Keratinocyte (primary cell): ENCODE measurements around the gene MMP3. TPM values are rescaled to one million over a fixed set of nuclear protein-coding genes. Genes with fewer than 3 reads are reported as not detected.

Experiments
- DNase-seq: peaks from one replicate; pipeline ENCODE4 v3.0.0-alpha.2; 2011; ENCODE audit warnings: low read depth, missing footprints, low spot score
- FAIRE-seq: peaks from 2 replicates; lab custom pipeline; 2011; peaks lifted over from hg19 to GRCh38; lab: Jason Lieb, UNC
- H2AFZ ChIP-seq: 2 replicates; pipeline ENCODE4 v1.6.0; 2012; ENCODE audit warnings: low read length, control low read depth, inconsistent platforms; ENCODE audit not compliant: control insufficient read depth
- H3K27ac ChIP-seq: 2 replicates; pipeline ENCODE4 v1.5.1; 2011; ENCODE audit warnings: low read length; ENCODE audit not compliant: control insufficient read depth, insufficient read depth
- H3K27me3 ChIP-seq: 3 replicates; pipeline ENCODE4 v1.6.0; 2011; ENCODE audit warnings: low read length; ENCODE audit not compliant: control insufficient read depth, insufficient read depth; ENCODE audit errors: extremely low read depth
- H3K36me3 ChIP-seq, 2 experiments: 2 replicates in 1 of 2; 3 replicates in 1 of 2; pipeline ENCODE4 v1.5.1; 2011; ENCODE audit warnings: low read length in 2 of 2, mild to moderate bottlenecking in 1 of 2; ENCODE audit not compliant: control insufficient read depth in 2 of 2, insufficient read depth in 2 of 2; ENCODE audit errors: extremely low read depth in 1 of 2
- H3K4me1 ChIP-seq: 3 replicates; pipeline ENCODE4 v1.5.1; 2011; ENCODE audit warnings: low read length; ENCODE audit not compliant: control insufficient read depth, insufficient read depth; ENCODE audit errors: extremely low read depth
- H3K4me2 ChIP-seq: 3 replicates; pipeline ENCODE4 v1.6.0; 2011; ENCODE audit warnings: low read depth, low read length; ENCODE audit not compliant: control insufficient read depth, insufficient read depth; ENCODE audit errors: extremely low read depth
- H3K4me3 ChIP-seq, 3 experiments: fragments of 200-600 bp in 1 of 3; sonication (generic) in 1 of 3; 2 replicates in 2 of 3; 3 replicates in 1 of 3; pipeline ENCODE4 v1.5.1; 2011 to 2016; ENCODE audit warnings: low read length in 3 of 3, mild to moderate bottlenecking in 3 of 3, control low read depth in 2 of 3, inconsistent platforms in 1 of 3, low read depth in 1 of 3, mixed read lengths in 1 of 3, mixed run types in 1 of 3, moderate library complexity in 1 of 3; ENCODE audit not compliant: control insufficient read depth in 2 of 3, insufficient read depth in 2 of 3; ENCODE audit errors: extremely low read depth in 1 of 3
- H3K79me2 ChIP-seq: 2 replicates; pipeline ENCODE4 v1.6.0; 2012; ENCODE audit warnings: low read length; ENCODE audit not compliant: control insufficient read depth, insufficient read depth
- H3K9ac ChIP-seq: 3 replicates; pipeline ENCODE4 v1.6.0; 2011; ENCODE audit warnings: low read length; ENCODE audit not compliant: control insufficient read depth, insufficient read depth; ENCODE audit errors: extremely low read depth
- H3K9me1 ChIP-seq: 3 replicates; pipeline ENCODE4 v1.6.0; 2011; ENCODE audit warnings: low read length; ENCODE audit not compliant: control insufficient read depth, insufficient read depth; ENCODE audit errors: extremely low read depth
- H3K9me3 ChIP-seq: 2 replicates; pipeline ENCODE4 v1.5.1; 2012; ENCODE audit warnings: low read depth, low read length; ENCODE audit not compliant: control insufficient read depth
- H4K20me1 ChIP-seq: 3 replicates; pipeline ENCODE4 v1.6.0; 2011; ENCODE audit warnings: low read length; ENCODE audit not compliant: control insufficient read depth, insufficient read depth; ENCODE audit errors: extremely low read depth
- CTCF ChIP-seq, 3 experiments: IDR thresholded peaks in 1 of 3; conservative IDR thresholded peaks in 1 of 3; optimal IDR thresholded peaks in 1 of 3; 2 replicates in 2 of 3; 3 replicates in 1 of 3; pipeline versions ENCODE3 to v1.5.1; 2011; ENCODE audit warnings: low read length in 3 of 3, mild to moderate bottlenecking in 3 of 3, moderate library complexity in 2 of 3, control low read depth in 1 of 3, inconsistent platforms in 1 of 3; ENCODE audit not compliant: insufficient read depth in 2 of 3; ENCODE audit errors: extremely low read depth in 1 of 3
- EZH2 ChIP-seq: IDR thresholded peaks from one replicate; pipeline ENCODE4 v1.6.1; 2012; ENCODE audit warnings: inconsistent platforms, mild to moderate bottlenecking, low read length, moderate library complexity
- dilution Hi-C: fragments of 300-500 bp; cut with MboI; formaldehyde crosslinking; loops from one replicate; pipeline ENCODE4 v1.7.0; 2020; ENCODE audit warnings: low sequenced_read_pairs; ENCODE audit not compliant: extremely low pct_ligation_motif_present
- polyA plus RNA-seq, 5 experiments: library from polyadenylated mRNA; depleted of rRNA in 3 of 5; stranded (reverse) in 3 of 5; stranded (forward) in 1 of 5; unstranded in 1 of 5; fragments of >200 nt; gene quantifications; 1 replicate in 1 of 5; 2 replicates in 3 of 5; 3 replicates in 1 of 5; pipeline versions ENCODE4 v1.2.1 to v1.2.3, GENCODE V29; 2011 to 2012; ENCODE audit warnings: missing spikeins in 2 of 5, low read depth in 1 of 5, low replicate concordance in 1 of 5

MMP3 gene
- polyA plus RNA-seq, 1 donor (not counting 4 experiments of a cell fraction or from before 2014, with no cell fraction given) = 8.3 TPM

GRCh38 chr11:102791271-102792036 is 52.0 kb downstream of the MMP3 start:
- H3K79me2 ChIP-seq = no peaks in the 10 kb centered on the region

GRCh38 chr11:102788334-102788995 is 54.9 kb downstream of the MMP3 start:
- Histone ChIP-seq H3K4me2 (no peak overlapping the region), H3K27ac (no peak overlapping the region), H4K20me1 (no peaks in the 10 kb centered on the region), H3K27me3 (no peaks in the 10 kb centered on the region), H3K4me1 (peaks cover 5% of the 10 kb centered on the region), H2AFZ (no peak overlapping the region), H3K9me1 (no peaks in the 10 kb centered on the region), H3K79me2 (no peaks in the 10 kb centered on the region), H3K9ac (no peak overlapping the region), H3K9me3 (no peaks in the 10 kb centered on the region), H3K4me3 (no peak overlapping the region), H3K36me3 (no peaks in the 10 kb centered on the region)
- dilution Hi-C loops = no loop called here
- FAIRE-seq (peak; percentile 32), DNase-seq (no peak)
- no peak for TF ChIP-seq EZH2
- no peak for TF ChIP-seq CTCF (optimal IDR thresholded peaks at IDR 0.05 in 1 of 3, IDR thresholded peaks at IDR 0.05 in 1 of 3, conservative IDR thresholded peaks at IDR 0.05 in 1 of 3; ENCODE audit: extremely low read depth in 1 of 3, insufficient read depth in 2 of 3, low read length in 3 of 3)

More at GRCh38 chr11:102791271-102792036, 52.0 kb downstream of the MMP3 start:
- Histone ChIP-seq H4K20me1 (no peaks in the 10 kb centered on the region), H2AFZ (no peak overlapping the region), H3K9me1 (no peaks in the 10 kb centered on the region), H3K9me3 (no peaks in the 10 kb centered on the region), H3K9ac (no peak overlapping the region), H3K4me2 (no peak overlapping the region), H3K4me3 (no peak overlapping the region), H3K27ac (no peak overlapping the region), H3K4me1 (no peaks in the 10 kb centered on the region), H3K36me3 (no peaks in the 10 kb centered on the region), H3K27me3 (no peaks in the 10 kb centered on the region)
- dilution Hi-C loops = no loop called here
- DNase-seq = no peak
- FAIRE-seq = peak; percentile 89
- TF ChIP-seq CTCF (optimal IDR thresholded peaks at IDR 0.05 in 1 of 3, IDR thresholded peaks at IDR 0.05 in 1 of 3, conservative IDR thresholded peaks at IDR 0.05 in 1 of 3; ENCODE audit: extremely low read depth in 1 of 3, insufficient read depth in 2 of 3, low read length in 3 of 3) (no peak), EZH2 (no peak)

Other genes starting within 250 kb of the MMP3 start
- not detected in 3 replicates for gene MMP20, start 218.3 kb downstream of the MMP3 start, polyA plus RNA-seq
- gene MMP27, start 137.8 kb downstream of the MMP3 start, polyA plus RNA-seq = not detected in 3 replicates
- gene MMP8, start 118.7 kb downstream of the MMP3 start, polyA plus RNA-seq = 0.09 to 0.33 TPM in 2 of 3 replicates, not detected in the other
- 19.1 to 45.7 TPM (median 44.4 TPM) in 3 replicates for gene MMP10, start 63.0 kb downstream of the MMP3 start, polyA plus RNA-seq
- gene MMP1, start 45.4 kb downstream of the MMP3 start, polyA plus RNA-seq = 81.5 to 158 TPM (median 107 TPM) in 3 replicates
- gene MMP12, start 31.4 kb upstream of the MMP3 start, polyA plus RNA-seq = 0.05 to 0.28 TPM in 2 of 3 replicates, not detected in the other
- gene MMP13, start 112.1 kb upstream of the MMP3 start, polyA plus RNA-seq = 0.05 TPM in 1 of 3 replicates, not detected in the others
- gene DCUN1D5, start 248.6 kb upstream of the MMP3 start, polyA plus RNA-seq = 52.1 to 95.6 TPM (median 64.0 TPM) in 3 replicates